Kidney tubule cell (primary cell): ENCODE results near the gene OR52N5.

ENCODE experiments used
- DNase-seq: peaks from one replicate; pipeline ENCODE4 v3.0.0-alpha.2; 2018; ENCODE audit warnings: low spot score

Gene OR52N5

DNA sequence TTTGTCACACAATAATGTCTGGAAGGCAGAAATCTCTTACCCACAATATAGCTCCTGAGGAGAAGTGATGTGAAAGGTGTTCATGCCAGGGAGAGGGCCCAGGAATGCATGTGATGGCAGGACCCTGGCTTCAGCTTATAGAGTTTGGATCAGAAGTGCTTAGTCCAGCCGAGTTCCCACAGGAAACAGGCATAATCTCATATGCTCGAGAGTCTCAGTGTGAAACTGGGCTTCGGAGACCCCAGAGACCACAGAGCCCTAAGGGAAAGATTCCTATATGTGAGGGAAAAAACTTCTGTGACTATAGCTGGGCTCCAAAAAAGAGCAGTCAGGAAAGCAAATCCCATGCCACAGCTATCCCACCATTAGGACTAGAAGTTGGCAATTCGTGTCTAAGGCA lies at the start of gene OR52N5:
Gene OR52N5 (minus strand): TSS at position 101 of the 400 bp plus-strand sequence. CDS start 4,721 bp downstream, outside the sequence.
- DNase-seq: no peak

DNA sequence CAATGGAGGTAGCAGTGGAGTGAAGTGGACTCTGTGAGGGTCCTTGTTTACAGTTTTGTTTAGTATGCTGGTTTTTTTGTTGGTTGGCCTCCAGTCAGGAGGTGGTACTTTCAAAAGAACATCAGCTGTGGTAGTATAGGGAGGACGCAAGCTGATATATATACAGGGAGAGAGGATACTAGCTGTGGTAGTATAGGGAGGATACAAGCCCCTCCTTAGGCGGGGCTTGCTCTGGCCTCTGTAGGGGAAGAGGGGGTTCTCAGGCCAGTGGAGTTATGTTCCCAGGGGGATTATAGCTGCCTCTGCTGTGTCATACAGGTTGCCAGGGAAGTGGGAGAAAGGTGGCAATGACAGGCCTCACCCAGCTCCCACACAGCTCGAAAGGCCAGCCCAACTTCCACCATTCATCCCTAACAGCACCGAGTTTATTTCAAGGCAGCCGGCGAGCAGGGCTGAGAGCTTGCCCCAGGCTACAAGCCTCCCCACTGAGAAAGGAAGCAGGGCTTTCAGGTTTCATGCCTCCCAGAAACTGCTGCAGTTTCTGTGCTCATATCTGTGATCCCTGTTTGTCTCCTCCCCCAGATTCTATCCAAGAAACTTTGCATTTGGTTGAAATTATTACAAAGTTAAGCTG lies 48.2 kb upstream of the OR52N5 start:
- no peak for DNase-seq

GRCh38 chr11:5818245-5818886 lies 35.2 kb upstream of the OR52N5 start:
- no peak for DNase-seq

- no peak for DNase-seq
Measured at GRCh38 chr11:5815534-5815933, 32.4 kb upstream of the OR52N5 start.

DNA sequence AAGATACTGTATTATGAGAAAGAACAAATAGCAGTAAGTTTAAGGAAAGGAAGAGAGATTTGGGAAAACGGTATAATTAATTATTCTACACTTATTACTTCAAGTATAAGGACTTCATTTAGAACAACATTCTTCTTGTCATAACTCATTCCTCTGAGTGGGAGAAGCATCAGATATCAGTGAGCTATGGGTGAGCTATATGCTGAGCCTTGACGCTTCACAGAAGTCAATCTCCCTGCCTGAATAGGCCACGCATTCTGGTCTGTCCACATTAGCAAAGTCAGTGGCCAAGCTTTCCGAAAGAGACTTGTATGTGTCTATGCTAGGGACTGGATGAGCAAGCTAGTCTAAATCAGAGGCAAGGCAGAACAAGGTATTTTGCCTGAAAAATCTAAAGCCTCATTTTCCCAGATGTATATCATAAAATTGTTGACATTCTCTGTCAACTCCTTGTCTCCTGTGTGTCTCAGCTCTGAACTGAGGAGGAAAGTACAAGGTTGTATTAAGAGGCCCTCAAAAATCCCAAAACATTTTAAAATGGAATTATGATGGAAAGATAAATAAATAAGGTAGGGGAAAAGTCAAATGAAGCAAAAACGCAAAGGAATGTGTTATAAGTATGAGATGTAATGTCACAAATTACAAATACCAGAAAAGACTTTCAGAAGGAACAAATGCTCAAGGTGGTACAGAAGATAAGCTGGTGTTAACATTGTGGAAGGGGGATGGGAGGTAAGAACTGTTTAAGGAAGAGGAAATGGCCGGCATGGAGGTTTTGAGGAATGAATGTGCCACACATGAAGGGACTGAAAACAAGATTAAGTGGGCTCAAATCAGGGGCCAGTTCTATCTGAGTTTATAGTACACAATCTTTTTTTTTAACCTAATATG lies 27.0 kb upstream of the OR52N5 start:
- no peak for DNase-seq

- DNase-seq: no peak
Measured at GRCh38 chr11:5809122-5809519, 26.0 kb upstream of the OR52N5 start.

DNA sequence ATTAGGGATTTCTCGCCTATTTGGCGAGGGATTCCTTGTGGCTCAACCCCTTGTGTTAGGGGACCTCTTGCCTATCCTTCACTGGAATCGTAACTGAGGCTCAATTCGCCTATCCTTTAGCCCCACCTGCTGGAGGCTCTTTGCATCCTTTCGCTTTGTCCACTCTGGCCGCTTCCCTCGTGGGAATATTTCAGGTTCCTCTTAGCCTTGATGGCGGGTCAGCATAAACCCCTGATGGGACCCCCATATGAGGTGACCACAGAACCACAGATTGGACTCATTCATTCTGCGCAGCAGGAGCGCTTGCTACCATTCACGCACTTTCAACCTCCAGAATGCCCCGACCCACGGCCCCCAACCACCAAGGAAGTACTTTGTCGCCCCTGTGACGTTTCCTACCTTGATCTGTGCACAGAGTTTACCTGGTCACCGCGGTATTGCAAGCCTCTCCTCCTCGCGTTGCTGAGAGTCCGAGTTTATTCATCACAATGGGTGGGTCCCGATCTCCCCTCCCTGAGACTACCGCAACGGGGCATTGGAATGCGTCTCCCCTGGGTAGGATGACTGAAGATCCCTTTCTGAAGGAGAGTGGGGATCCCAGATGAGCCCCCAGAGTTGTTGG lies 25.5 kb upstream of the OR52N5 start, which contains the start of gene OR52N2:
Gene OR52N2 (plus strand): TSS at position 425 of the 622 bp plus-strand sequence. CDS start 11,412 bp downstream, outside the sequence.
- DNase-seq: peak; percentile 68

GRCh38 chr11:5807580-5807979 lies 24.4 kb upstream of the OR52N5 start:
- no peak for DNase-seq

GRCh38 chr11:5803982-5804381 lies 20.8 kb upstream of the OR52N5 start:
- no peak for DNase-seq

DNA sequence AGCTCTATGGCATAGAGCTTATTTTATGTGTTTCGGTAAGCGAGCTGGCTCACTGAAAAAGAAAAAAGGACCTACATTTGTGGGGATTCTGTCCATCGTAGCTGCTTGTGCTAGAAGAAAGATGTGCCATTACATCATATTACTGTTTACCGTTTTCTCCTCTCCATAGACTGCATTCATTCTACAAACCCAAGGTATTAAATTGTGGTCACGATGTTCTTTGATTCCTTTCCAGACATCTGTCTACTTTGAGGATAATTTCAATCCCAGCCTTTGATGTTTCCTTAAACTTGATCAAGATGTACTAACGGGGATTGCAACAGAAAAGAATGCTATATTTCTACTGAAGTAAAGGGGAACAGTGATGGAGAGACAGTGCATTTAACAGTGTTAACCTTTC lies 13.4 kb upstream of the OR52N5 start:
- DNase-seq: no peak

DNA sequence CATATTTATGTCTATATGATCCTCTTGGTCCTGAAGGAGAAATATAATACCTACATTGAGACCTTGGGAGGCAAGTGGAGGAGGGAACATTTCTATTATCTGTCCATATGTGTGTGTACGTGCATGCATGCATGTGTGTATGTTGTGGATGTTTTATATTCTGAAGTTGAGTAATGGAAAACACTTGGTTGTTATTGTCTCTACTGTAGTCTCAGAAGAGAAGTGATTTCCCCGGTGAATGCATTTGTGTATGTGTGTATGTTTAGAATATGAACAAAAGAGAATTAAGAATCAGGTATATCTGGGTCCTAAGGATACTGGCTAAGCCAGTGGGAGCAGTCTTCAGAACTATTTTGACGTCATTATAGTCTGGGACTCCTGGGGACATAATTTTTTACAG lies 8.0 kb upstream of the OR52N5 start, which contains the start of gene OR52N1:
Gene OR52N1 (minus strand): TSS at position 101 of the 400 bp plus-strand sequence. CDS start 2,449 bp downstream, outside the sequence.
- no peak for DNase-seq

- DNase-seq: no peak
Measured at GRCh38 chr11:5767056-5767455, 16.1 kb downstream of the OR52N5 start.

- no peak for DNase-seq
Measured at GRCh38 chr11:5753943-5754342, 29.2 kb downstream of the OR52N5 start, which contains the start of gene OR52N4. OR52N4 (plus strand) TSS chr11:5754243; CDS start chr11:5754741, 498 bp downstream.

GRCh38 chr11:5749836-5750235 lies 33.3 kb downstream of the OR52N5 start:
- DNase-seq: no peak

DNA sequence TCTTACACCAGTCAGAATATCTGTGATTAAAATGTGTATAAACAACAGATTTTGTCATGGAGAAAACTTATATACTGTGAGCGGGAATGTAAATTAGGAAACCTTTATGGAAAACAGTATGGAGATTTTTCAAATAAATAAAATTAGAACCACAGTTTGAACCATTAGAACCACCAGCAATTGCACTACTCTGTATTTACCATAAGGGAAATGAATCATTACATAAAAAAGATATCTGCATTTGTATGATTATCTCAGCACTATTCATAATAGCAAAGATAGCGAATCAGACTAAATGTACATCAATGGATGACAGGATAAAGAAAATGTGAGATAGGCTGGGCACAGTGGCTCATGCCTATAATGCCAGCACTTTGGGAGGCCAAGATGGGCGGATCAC lies 36.5 kb downstream of the OR52N5 start:
- no peak for DNase-seq

- DNase-seq: no peak
Measured at GRCh38 chr11:5738431-5738830, 44.7 kb downstream of the OR52N5 start.

DNA sequence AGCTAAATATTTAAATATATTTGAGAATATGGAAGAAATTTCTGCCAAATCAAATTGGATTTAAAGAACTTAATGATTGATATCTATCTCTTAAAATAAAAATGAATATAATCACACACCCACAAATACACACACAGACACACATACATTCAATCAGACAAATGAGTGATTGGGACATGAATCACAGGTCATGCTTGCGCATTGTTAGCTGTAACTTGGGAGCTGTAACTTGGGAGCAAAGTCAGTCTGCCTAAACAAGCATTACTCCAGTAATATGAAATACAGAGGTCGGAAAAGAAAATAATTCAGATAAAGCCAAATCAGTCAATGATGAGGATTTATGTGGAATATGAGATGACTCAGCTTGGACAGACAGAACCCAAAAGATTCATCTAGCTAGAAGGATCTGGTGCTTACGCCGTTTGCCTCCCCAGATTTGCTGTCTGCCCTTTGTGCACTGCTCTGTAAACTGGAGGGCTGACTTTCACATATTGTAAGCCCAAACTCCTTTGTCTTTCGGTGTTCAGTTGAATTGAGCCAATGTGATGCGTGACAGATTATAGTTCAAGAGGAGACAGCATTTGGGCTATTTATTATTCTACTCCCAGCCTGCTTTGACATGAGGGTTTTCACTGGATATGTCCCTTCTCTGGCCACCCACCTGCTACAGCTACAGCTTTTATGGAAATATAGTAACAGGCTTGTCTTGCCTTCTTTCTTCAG lies 45.3 kb downstream of the OR52N5 start:
- DNase-seq: peak; percentile 11

DNA sequence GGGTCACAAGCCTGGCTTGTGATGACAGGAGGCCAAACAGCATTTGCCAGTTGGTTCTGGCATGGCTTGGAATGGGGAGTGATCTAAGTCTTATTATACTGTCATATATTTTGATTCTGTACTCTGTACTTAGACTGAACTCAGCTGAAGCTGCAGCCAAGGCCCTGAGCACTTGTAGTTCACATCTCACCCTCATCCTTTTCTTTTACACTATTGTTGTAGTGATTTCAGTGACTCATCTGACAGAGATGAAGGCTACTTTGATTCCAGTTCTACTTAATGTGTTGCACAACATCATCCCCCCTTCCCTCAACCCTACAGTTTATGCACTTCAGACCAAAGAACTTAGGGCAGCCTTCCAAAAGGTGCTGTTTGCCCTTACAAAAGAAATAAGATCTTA lies 46.1 kb downstream of the OR52N5 start:
- DNase-seq: peak; percentile 23

- DNase-seq: peak; percentile 38
Measured at GRCh38 chr11:5736396-5736795, 46.8 kb downstream of the OR52N5 start, which contains the start of gene OR56B1. OR56B1 (plus strand) TSS chr11:5736448; CDS start chr11:5736517, 69 bp downstream.

- DNase-seq: no peak
Measured at GRCh38 chr11:5727691-5728090, 55.5 kb downstream of the OR52N5 start.

DNA sequence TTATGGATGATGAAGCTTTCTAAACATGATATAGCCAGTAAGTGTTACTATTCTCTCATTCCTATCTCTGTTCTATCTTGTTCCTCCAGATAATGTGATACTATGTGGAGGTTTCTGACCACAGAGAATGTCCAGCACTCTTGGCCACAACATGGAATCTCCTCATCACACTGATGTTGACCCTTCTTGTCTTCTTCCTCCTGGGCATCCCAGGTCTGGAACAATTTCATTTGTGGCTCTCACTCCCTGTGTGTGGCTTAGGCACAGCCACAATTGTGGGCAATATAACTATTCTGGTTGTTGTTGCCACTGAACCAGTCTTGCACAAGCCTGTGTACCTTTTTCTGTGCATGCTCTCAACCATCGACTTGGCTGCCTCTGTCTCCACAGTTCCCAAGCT lies 56.8 kb downstream of the OR52N5 start:
- DNase-seq: no peak
